HepG2 (cell line): ENCODE measurements around the gene SFPQ. TPM values are rescaled to one million over a fixed set of nuclear protein-coding genes. Genes with fewer than 3 reads are reported as not detected.
A peak's percentile ranks its signal among the peaks of the same experiment; 100 is the strongest.

Experiments used
- AGO2 ChIP-seq: fragments of 200-400 bp; formaldehyde crosslinking; optimal IDR thresholded peaks from 2 replicates; pipeline ENCODE3; 2017; ENCODE audit warnings: mild to moderate bottlenecking, low read depth, low read length, moderate library complexity
- ATF2 ChIP-seq: sonication (generic); formaldehyde crosslinking; IDR thresholded peaks from 2 replicates; pipeline ENCODE4 v1.4.0; 2020; ENCODE audit warnings: missing genetic modification reagents
- KLF15 ChIP-seq: sonication (generic); formaldehyde crosslinking; IDR thresholded peaks from 2 replicates; pipeline ENCODE4 v1.8.1; 2023; ENCODE audit warnings: borderline replicate concordance, mild to moderate bottlenecking, inconsistent platforms, missing genetic modification reagents, mixed read lengths
- NFAT5 ChIP-seq: sonication (generic); formaldehyde crosslinking; IDR thresholded peaks from 2 replicates; pipeline ENCODE4 v1.4.0; 2020; ENCODE audit warnings: missing genetic modification reagents
- NR2F6 ChIP-seq, 2 experiments: IDR thresholded peaks; 2 replicates each; pipeline ENCODE4 v1.6.1; 2016; ENCODE audit warnings: antibody characterized with exemption in 1 of 2, mild to moderate bottlenecking in 1 of 2
- PITX1 ChIP-seq: sonication (generic); formaldehyde crosslinking; IDR thresholded peaks from 2 replicates; pipeline ENCODE4 v1.5.1; 2020; ENCODE audit warnings: mild to moderate bottlenecking, missing genetic modification reagents
- PRPF4 ChIP-seq: fragments of 200-400 bp; formaldehyde crosslinking; IDR thresholded peaks from 2 replicates; pipeline ENCODE4 v1.6.1; 2016; ENCODE audit warnings: low read length, low read depth; ENCODE audit not compliant: poor library complexity, severe bottlenecking
- RBM22 ChIP-seq: fragments of 200-400 bp; formaldehyde crosslinking; optimal IDR thresholded peaks from 2 replicates; pipeline ENCODE3; 2017; ENCODE audit warnings: mild to moderate bottlenecking, low read length, moderate library complexity
- SIN3A ChIP-seq: IDR thresholded peaks from 2 replicates; pipeline ENCODE4 v1.6.1; 2011; ENCODE audit warnings: low read depth, mild to moderate bottlenecking, control low read depth, low read length, borderline replicate concordance
- SOX13 ChIP-seq, 3 experiments: fragments of 450-650 bp in 1 of 3; sonication (generic) in 1 of 3; formaldehyde crosslinking in 1 of 3; IDR thresholded peaks in 2 of 3; conservative IDR thresholded peaks in 1 of 3; 2 replicates each; pipeline versions ENCODE4 v1.5.0 to v1.6.1; 2016 to 2020; ENCODE audit warnings: antibody characterized with exemption in 1 of 3, mild to moderate bottlenecking in 1 of 3, missing compliant biosample characterization in 1 of 3, missing genetic modification reagents in 1 of 3, moderate library complexity in 1 of 3
- ZFP91 ChIP-seq: sonication (generic); formaldehyde crosslinking; IDR thresholded peaks from 2 replicates; pipeline ENCODE4 v1.9.0; 2022; ENCODE audit warnings: missing genetic modification reagents, mild to moderate bottlenecking, borderline replicate concordance
- ZMAT3 ChIP-seq: sonication (generic); formaldehyde crosslinking; conservative IDR thresholded peaks from 2 replicates; pipeline ENCODE4 v1.7.0; 2021; ENCODE audit warnings: missing genetic modification reagents
- ZNF282 ChIP-seq: fragments of 450-650 bp; IDR thresholded peaks from 2 replicates; pipeline ENCODE4 v1.6.1; 2018; ENCODE audit not compliant: partially characterized antibody
- ZNF296 ChIP-seq: sonication (generic); formaldehyde crosslinking; conservative IDR thresholded peaks from 2 replicates; pipeline ENCODE4 v1.5.0; 2020; ENCODE audit warnings: mild to moderate bottlenecking, missing genetic modification reagents
- ZNF446 ChIP-seq: sonication (generic); formaldehyde crosslinking; IDR thresholded peaks from 2 replicates; pipeline ENCODE4 v1.5.0; 2020; ENCODE audit warnings: mild to moderate bottlenecking, missing genetic modification reagents
- ZNF501 ChIP-seq: sonication (generic); formaldehyde crosslinking; IDR thresholded peaks from 2 replicates; pipeline ENCODE4 v1.5.1; 2020; ENCODE audit warnings: mild to moderate bottlenecking, moderate library complexity, missing genetic modification reagents
- ZNF704 ChIP-seq: sonication (generic); formaldehyde crosslinking; IDR thresholded peaks from 2 replicates; pipeline ENCODE4 v1.8.1; 2023; ENCODE audit warnings: mild to moderate bottlenecking, inconsistent platforms, moderate library complexity, missing genetic modification reagents, borderline replicate concordance
- ZNF709 ChIP-seq: sonication (generic); formaldehyde crosslinking; IDR thresholded peaks from 2 replicates; pipeline ENCODE4 v1.5.0; 2020; ENCODE audit warnings: mild to moderate bottlenecking, missing genetic modification reagents
- polyA plus RNA-seq, 8 experiments: library from polyadenylated mRNA; depleted of rRNA in 3 of 8; stranded (reverse) in 7 of 8; unstranded in 1 of 8; fragments of >200 nt; fragmentation: Illumina TruSeq in 4 of 8; extraction: Trizol in 4 of 8; gene quantifications; 2 replicates each; pipeline versions ENCODE4 v1.2.1 to v1.2.3, GENCODE V29; 2011 to 2016; ENCODE audit warnings: low read depth in 4 of 8, missing spikeins in 1 of 8, mixed read lengths in 1 of 8; ENCODE audit not compliant: insufficient read depth in 1 of 8
- total RNA-seq, 5 experiments: library from RNA; depleted of rRNA; stranded (reverse); fragments of >200 nt; fragmentation: Illumina TruSeq; extraction: Trizol; gene quantifications; 2 replicates each; pipeline ENCODE4 v1.2.3, GENCODE V29; 2016; ENCODE audit warnings: low read depth in 1 of 5

SFPQ gene
- total and polyA plus RNA-seq, 2 of the 13 experiments (the other 11 are each of a cell fraction or from before 2014, with no cell fraction given): 101 to 292 TPM

GRCh38 chr1:35192056-35192852 lies 691 bp downstream of the SFPQ start (continued):
- TF ChIP-seq ATF2 (no peak), ZFP91 (no peak), RBM22 (no peak), NFAT5 (CRISPR knock-in tag) (0 out of 2 replicates have a peak, but pooled peaks have one; percentile 23), KLF15 (CRISPR knock-in tag) (no peak), ZMAT3 (CRISPR knock-in tag) (0 out of 2 replicates have a peak, but pooled peaks have one; percentile 13), ZNF296 (CRISPR knock-in tag) (no peak), AGO2 (peak; percentile 98), PRPF4 (no peak), ZNF709 (CRISPR knock-in tag) (peak; percentile 73; the same call in 1 of the 2 replicates), SOX13 (IDR thresholded peaks at IDR 0.05) (no peak), SOX13 (CRISPR knock-in tag; conservative IDR thresholded peaks at IDR 0.05 in 1 of 2, IDR thresholded peaks at IDR 0.05 in 1 of 2) (0 out of 4 replicates have a peak, but pooled peaks of 1 of the 2 experiments have one; percentile 5), ZNF704 (CRISPR knock-in tag) (no peak), ZNF501 (CRISPR knock-in tag) (no peak), SIN3A (peak; percentile 58; the same call in 1 of the 2 replicates), ZNF282 (no peak), NR2F6 (IDR thresholded peaks at IDR 0.05) (no peak), NR2F6 (CRISPR knock-in tag; IDR thresholded peaks at IDR 0.05) (no peak), PITX1 (no peak), ZNF446 (CRISPR knock-in tag) (peak; percentile 78; the same call in 1 of the 2 replicates)
